DND-41 (cell line): ENCODE data around the gene TMEM74B.

Experiments
- CTCF ChIP-seq: IDR thresholded peaks from 2 replicates; pipeline ENCODE4 v1.5.1; 2012; ENCODE audit warnings: borderline replicate concordance, low read length, moderate library complexity, mild to moderate bottlenecking; ENCODE audit not compliant: poor library complexity, severe bottlenecking; ENCODE audit errors: extremely low read depth
- EZH2 ChIP-seq: IDR thresholded peaks from 3 replicates; pipeline ENCODE4 v1.6.1; 2012; ENCODE audit warnings: borderline replicate concordance, low read depth, mild to moderate bottlenecking, moderate library complexity, low read length, inconsistent platforms; ENCODE audit not compliant: severe bottlenecking

- no peak for TF ChIP-seq CTCF
- no peak for TF ChIP-seq EZH2
These were observed 27.2 kb upstream of the TMEM74B start for GRCh38 chr20:1212023-1212422.
